ENCODE data around the gene OSR1. TPM values are rescaled to one million over a fixed set of nuclear protein-coding genes. Genes with fewer than 3 reads are reported as not detected.
A peak's percentile ranks its signal among the peaks of the same experiment; 100 is the strongest.
"Not testable (repeated sequence)": the region's sequence is repeated elsewhere in the genome, so short reads cannot be mapped to it uniquely, and the experiment has no call there.

Gene OSR1
- total RNA-seq, 1 donor from 2014 or later, result 66.7 TPM

- H3K9me3 ChIP-seq, result no peaks in the 10 kb centered on the region
- TF ChIP-seq CTCF (IDR thresholded peaks at IDR 0.05), result no peak
- intact Hi-C loops (cut with DNase I), result no loop called here
These were observed 39.4 kb downstream of the OSR1 start for GRCh38 chr2:19319064-19319463.

GRCh38 chr2:19313553-19313952 is 44.9 kb downstream of the OSR1 start:
- H3K36me3 ChIP-seq, result no peaks in the 10 kb centered on the region
- no peak overlapping the region for H3K27ac ChIP-seq
- TF ChIP-seq CTCF (IDR thresholded peaks at IDR 0.05), result no peak
- no peaks in the 10 kb centered on the region for H3K27me3 ChIP-seq
- intact Hi-C loops (cut with DNase I), result no loop called here
- H3K9me3 ChIP-seq, result no peaks in the 10 kb centered on the region
- no peak for DNase-seq (ENCODE audit: low spot score in 2 of 2)
- H3K4me3 ChIP-seq, result no peak overlapping the region
- no peaks in the 10 kb centered on the region for H3K4me1 ChIP-seq

More at GRCh38 chr2:19319064-19319463, 39.4 kb downstream of the OSR1 start:
- Histone ChIP-seq H3K4me1 (no peaks in the 10 kb centered on the region), H3K36me3 (no peaks in the 10 kb centered on the region), H3K4me3 (no peak overlapping the region), H3K27ac (no peak overlapping the region), H3K27me3 (no peaks in the 10 kb centered on the region)
- no peak for DNase-seq (ENCODE audit: low spot score in 2 of 2)

GRCh38 chr2:19312949-19313348 is 45.5 kb downstream of the OSR1 start:
- TF ChIP-seq CTCF (IDR thresholded peaks at IDR 0.05), result peak; percentile 10 to 39 (median 15)
- no peak for DNase-seq (ENCODE audit: low spot score in 2 of 2)
- Histone ChIP-seq H3K4me1 (no peaks in the 10 kb centered on the region), H3K4me3 (no peak overlapping the region), H3K27ac (no peak overlapping the region), H3K36me3 (no peaks in the 10 kb centered on the region), H3K9me3 (no peaks in the 10 kb centered on the region), H3K27me3 (no peaks in the 10 kb centered on the region)
- intact Hi-C loops (cut with DNase I), result no loop called here

- H3K27ac ChIP-seq; H3K4me1 ChIP-seq; H3K27me3 ChIP-seq; H3K9me3 ChIP-seq; DNase-seq (ENCODE audit: low spot score in 2 of 2); intact Hi-C loops (cut with DNase I); H3K36me3 ChIP-seq; H3K4me3 ChIP-seq: not testable (repeated sequence)
These were observed 52.4 kb downstream of the OSR1 start for GRCh38 chr2:19306065-19306464.

- H3K4me3 ChIP-seq; H3K36me3 ChIP-seq; intact Hi-C loops (cut with DNase I); H3K4me1 ChIP-seq; H3K27ac ChIP-seq; H3K9me3 ChIP-seq; H3K27me3 ChIP-seq; DNase-seq (ENCODE audit: low spot score in 2 of 2): not testable (repeated sequence)
These were observed 52.9 kb downstream of the OSR1 start for GRCh38 chr2:19305400-19306055.

- Histone ChIP-seq H3K4me1 (no peaks in the 10 kb centered on the region), H3K27me3 (no peaks in the 10 kb centered on the region), H3K36me3 (no peaks in the 10 kb centered on the region), H3K9me3 (no peaks in the 10 kb centered on the region), H3K27ac (no peak overlapping the region), H3K4me3 (no peak overlapping the region)
- no peak for DNase-seq (ENCODE audit: low spot score in 2 of 2)
- no peak for TF ChIP-seq CTCF (IDR thresholded peaks at IDR 0.05)
- intact Hi-C loops (cut with DNase I), result no loop called here
These were observed 56.7 kb downstream of the OSR1 start for GRCh38 chr2:19301706-19302105.
